Activated CD4-positive, alpha-beta T cell treated with anti-CD3 and anti-CD28 coated beads, Interleukin-2, amount 50 U/mL, for 48 hours (primary cell): Measurements from ENCODE around the gene UBE2Q2.
"Not testable (repeated sequence)": the region's sequence is repeated elsewhere in the genome, so short reads cannot be mapped to it uniquely, and the experiment has no call there.

Source experiments
- DNase-seq, 2 experiments: peaks; one replicate each; pipeline ENCODE4 v3.0.0-alpha.2; 2020

Gene UBE2Q2

DNA sequence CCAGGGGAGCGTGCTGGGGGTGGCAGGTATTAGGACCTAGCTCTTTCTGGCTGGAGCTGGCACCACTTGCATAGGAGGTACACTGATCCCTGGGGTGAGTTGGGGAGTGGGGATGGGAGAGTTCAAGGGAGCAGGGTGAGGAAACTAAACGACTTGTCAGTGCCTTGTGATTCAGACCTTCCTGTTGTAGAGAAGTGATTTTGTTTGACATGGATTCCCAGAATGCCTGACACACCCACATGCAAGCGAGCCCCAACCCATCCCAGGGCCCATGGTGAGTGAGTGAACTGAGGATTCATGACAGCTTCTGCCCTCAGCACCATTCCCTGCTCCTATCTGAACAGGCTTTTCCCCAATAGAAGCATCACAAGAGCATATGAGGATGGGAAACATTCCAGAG lies 15.6 kb upstream of the UBE2Q2 start:
- no peak for DNase-seq

- DNase-seq = no peak
Measured at GRCh38 chr15:75828429-75828828, 14.8 kb upstream of the UBE2Q2 start.

- no peak for DNase-seq
Measured at GRCh38 chr15:75830910-75831805, 12.1 kb upstream of the UBE2Q2 start.

DNA sequence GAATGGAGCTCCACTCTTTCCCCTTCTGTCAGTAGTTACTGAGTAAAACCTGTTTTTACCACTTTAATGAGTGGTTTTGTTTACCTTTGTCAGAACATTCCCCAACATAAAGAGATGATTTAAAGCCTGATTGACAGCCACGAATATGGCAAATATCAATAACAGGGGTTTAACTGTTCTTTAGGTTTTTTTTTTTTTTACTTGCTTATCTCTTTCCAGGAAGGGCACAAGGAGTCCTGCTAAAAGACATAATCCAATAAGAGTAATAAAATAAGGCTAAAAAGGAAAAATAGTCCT lies 11.5 kb upstream of the UBE2Q2 start:
- no peak for DNase-seq

DNA sequence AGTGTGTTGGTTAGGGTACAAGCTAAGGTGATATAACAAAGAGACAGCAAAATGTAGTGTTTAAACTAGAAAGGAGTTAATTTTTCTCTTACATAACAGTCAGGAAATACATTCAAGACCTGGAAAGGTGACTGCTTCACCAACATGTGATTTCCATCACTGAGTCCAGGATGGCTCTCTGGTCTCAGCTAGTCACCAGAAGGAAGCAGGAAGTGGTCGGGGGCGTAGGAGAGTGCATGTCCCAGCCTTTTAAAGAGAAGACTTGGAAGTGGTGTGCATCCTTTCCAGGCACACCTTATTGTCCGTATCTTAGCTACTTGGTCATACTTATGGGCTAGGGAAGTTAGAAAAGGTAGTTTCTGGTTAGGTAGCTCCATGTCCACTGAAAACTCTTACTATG lies 11.1 kb upstream of the UBE2Q2 start:
- DNase-seq = no peak

DNA sequence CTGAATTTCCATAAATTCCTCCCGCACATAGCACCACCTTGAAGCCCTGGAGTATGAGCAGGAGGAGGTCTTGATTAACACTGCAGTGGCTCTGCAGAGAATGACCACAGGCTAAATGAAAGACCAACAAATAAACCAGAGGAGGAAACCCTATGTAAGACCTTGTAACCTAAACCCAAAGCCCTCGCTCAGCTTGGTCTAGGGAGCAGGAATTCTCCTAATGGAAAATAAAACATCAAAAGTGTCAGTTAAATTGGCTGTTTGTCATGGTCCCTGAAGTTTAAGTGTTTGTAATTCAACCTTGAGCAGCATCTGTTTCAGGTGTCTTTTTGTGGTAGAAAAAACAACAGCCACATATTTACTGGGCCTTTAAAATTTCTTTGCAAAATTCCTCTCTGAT lies 9.2 kb upstream of the UBE2Q2 start:
- no peak for DNase-seq

DNA sequence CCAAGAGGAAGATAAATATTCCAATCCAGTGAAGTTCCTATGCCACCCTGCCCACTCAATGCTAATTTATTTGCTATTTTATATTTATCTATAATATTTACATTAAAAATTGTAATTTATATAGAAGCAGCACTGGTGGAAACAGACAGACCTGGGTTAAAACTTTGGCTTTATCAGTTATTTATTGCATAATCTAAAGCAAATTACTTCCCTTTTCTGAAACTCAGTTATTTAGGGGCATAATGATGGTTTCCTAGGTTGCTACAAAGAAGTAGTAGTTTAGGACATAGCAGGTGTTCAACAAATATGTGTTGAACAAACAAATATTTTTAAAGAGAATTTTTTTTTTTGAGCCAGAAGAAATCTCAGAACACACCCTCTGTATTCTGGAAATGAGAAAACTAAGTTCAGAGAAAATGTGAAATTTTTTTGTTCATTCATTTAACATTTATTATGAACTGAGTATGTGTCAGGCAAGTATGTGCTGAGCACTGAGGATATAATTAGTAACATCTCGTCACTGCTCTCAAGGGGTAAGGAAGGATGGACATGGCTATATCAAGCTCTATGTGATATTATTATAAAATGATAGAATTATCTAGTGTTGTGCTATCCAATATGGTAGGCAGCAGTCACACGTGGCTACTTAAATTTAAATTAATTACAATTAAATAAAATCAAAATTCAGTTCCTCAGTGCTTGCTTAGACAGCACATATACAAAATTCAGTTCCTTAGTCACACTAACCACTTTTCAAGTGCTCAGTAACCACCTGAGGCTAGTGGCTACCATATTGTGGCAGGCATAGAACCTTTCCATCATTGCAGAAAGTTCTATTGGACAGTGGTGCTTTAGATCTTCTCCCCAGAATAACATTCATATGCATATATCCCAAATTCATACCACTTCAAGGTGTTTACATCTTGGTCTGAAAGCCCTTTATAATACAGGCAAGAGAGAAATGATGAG lies 7.0 kb upstream of the UBE2Q2 start:
- DNase-seq = no peak

- peak; percentile 42 to 61 for DNase-seq
Measured at GRCh38 chr15:75836959-75837334, 6.3 kb upstream of the UBE2Q2 start.

- no peak for DNase-seq
Measured at GRCh38 chr15:75840659-75841058, 2.6 kb upstream of the UBE2Q2 start.

DNA sequence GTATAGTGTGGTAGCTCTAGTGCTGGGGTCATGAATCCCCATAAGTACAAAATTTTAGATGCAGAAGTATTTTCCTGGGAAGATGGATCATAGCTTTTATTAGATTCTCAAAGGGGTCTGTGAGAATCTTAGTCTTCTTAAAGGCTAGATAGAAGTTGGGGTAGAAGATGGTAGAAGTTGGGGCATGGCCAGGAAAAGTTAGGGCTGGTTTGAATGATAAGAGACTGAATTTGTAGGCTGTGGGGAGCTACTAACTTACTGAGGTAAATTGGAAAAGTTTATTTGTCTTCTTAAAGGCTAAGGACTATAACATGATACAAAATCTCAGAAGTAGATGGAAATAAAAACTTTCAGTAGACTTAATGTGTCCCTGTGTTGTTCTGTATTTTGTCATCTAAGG lies 1.6 kb upstream of the UBE2Q2 start:
- DNase-seq = no peak

DNA sequence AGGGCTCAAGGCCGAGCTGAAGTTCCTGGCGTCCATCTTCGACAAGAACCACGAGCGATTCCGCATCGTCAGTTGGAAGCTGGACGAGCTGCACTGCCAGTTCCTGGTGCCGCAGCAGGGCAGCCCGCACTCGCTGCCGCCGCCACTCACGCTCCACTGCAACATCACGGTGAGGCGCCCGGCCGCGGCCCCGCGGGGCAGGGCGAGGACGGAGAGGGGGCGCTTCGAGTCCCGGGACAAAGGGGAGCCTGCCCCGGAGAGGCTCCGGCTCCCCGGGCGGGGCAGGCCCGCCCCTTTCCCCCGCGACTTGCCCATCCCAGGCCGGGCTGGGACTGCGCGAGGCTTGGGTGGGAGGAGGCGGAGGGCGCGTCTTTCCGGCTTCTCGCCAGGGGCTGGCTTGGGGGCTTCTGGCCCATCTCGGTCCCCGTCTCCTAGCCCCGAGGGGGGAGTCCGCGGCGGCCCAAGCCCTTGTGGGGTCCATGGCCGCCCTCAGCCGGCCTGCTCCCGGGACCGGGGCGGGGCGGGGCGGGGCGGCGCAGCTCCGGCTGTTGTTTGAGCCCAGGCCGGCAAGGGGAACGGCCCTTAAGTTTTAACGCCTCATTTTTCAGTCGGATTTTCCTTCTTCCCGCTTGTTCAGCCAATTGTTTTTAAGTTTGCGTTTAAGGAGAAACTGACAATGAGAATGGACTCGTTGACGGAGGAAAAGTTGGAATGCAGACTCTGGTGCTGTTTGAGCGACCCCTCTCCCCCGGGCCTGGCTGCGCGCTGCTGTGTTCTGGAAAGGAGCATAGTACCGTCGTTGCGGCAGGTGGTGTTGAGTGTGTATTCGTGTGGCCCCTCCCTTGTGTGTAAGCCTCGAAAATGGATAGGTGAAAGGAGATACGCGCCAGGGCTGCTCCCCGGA lies 683 bp downstream of the UBE2Q2 start:
- DNase-seq = peak; percentile 46 to 52

GRCh38 chr15:75844629-75845335 lies 1.5 kb downstream of the UBE2Q2 start:
- peak in 1 of 2 experiments; percentile 16 for DNase-seq

GRCh38 chr15:75849167-75849566 lies 5.9 kb downstream of the UBE2Q2 start:
- DNase-seq = no peak

DNA sequence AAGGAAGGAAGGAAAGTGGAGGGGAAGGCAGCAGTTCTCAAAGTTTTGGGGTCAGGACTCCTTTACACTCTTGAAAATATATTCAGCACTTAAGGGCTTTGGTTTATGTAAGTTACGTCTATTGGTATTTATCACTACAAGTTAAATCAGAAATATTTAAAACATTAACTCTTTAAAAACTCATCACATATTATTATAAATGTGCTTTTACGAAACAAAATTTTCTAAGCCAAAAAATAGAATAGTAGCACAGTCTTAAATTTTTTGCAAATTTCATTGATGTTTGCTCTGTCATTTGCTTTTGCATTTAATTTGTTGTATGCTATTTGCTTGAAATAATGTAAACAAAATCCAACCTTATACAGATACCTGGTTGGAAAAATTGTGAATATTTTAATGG lies 7.5 kb downstream of the UBE2Q2 start:
- DNase-seq = no peak

DNA sequence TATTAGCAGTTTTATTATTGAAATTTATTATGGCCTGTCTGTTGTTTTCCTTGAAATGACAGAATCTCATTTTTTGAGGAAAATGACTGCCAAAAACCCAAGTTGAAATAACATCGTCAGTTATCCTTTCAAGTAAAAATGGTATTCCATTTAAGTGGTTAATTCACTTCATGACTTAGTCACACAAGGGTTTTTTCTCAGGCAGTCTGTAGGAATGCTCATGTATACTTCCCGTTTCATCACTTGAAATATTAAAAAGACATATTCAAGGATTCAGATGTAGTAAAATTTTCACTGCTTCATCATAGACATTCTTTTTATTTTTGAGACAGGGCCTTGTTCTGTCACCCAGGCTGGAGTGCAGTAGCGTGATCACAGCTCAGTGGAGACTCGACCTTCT lies 8.3 kb downstream of the UBE2Q2 start:
- DNase-seq = not testable (repeated sequence)

DNA sequence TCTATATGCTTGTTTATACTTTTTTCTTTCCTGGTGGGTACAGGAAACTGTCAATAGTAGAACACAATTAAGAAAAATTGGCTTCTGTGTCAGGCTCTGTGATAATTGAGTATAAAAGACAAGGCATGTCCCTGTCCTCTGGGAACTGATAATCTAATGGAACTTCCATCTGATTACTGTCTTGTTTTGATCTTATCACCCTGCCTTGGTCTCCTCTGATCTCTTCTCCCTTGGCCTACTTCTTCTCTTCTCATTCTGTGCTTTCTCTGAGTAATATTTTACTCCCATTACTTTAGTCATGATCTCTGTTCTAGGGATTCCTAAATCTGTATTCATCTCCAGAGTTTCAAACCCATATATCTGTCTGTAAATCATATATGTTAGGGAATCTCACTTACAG lies 14.6 kb downstream of the UBE2Q2 start:
- no peak for DNase-seq

DNA sequence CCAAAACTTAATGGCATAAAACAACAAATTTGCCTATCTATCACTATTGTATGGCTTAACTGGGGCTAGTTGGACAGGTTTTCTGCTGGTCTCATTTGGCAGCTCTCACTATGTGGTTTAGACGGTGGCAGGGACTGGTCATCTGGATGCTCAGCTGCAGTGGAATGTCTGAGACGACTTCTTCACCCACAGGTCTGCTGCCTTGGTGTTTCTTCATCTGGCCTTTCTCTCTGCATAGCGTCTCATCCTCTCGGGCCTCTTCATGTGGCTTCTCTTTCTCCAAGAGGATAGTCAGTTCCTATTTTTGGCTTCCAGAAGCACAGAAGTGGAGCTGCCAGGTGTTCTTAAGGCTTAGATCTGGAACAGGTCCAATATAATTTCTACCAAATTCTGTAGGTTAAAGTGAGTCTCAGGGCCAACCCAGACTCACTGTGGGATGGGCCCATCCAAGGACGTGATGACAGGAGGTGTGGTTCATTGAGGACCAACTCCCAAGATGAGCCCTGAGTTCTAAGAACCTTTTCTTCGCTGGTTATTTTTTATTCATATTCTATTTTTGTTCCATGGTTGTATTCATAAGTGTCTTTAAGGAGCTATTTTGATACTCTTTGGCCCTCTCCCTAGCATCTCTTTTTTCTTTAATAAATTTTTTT lies 18.6 kb downstream of the UBE2Q2 start:
- no peak for DNase-seq

DNA sequence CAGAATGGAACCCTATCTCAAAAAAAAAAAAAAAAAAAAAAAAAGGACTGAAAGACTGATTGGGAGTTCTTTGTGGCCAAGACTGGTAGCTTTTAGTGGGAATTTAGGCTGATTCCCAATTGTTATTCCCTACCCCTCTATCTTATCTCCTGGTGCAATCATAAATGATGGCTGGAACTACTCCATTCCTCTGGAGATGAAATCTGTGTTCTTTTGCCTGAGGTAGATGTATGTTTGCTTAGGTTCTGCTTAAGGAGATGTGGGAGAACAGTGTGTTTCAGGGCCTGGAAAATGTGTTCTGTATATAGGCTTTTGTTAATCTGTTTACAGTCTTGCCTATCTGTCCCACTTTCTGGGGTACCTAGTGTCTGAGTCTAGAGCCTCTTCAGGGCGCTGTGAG lies 19.5 kb downstream of the UBE2Q2 start:
- no peak for DNase-seq

GRCh38 chr15:75864213-75865059 lies 21.2 kb downstream of the UBE2Q2 start:
- DNase-seq = no peak

DNA sequence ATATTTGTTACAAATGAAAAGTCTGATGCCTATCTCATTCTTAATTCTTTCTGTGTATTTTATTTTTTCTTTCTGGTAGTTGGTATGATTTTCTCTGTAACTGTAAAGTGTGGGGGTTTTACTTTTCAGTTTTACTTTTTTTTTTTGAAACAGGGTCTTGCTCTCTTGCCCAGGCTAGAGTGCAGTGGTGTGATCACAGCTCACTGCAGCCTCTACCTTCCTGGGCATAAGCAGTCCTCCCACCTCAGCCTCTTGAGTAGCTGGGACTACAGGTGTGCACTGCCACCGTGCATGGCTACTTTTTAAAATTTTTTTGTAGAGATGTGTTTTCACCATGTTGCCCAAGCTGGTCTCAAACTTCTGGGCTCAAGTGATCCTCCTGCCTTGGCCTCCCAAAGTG lies 22.8 kb downstream of the UBE2Q2 start:
- not testable (repeated sequence) for DNase-seq

DNA sequence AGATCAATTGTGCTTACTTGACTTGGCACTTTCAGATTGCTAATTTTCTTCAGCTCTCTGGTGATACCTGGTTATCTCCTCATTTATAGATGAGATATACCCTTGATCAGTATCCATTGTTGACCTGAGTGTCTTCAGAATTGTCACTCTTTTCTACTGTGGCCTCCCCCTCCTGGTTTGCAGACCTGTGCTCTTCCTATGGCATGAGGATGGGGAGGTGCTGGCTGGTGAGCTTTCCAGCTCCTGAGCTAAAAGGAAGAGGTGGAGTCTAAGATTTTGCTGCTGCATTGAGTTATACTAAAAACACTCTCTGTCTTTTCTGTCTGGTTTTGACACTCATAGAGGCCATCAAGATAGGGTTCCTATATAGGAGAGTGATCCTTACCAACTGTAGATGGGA lies 23.7 kb downstream of the UBE2Q2 start:
- no peak for DNase-seq
